ENCODE measurements around the gene IMMP2L.

The IMMP2L gene

DNA sequence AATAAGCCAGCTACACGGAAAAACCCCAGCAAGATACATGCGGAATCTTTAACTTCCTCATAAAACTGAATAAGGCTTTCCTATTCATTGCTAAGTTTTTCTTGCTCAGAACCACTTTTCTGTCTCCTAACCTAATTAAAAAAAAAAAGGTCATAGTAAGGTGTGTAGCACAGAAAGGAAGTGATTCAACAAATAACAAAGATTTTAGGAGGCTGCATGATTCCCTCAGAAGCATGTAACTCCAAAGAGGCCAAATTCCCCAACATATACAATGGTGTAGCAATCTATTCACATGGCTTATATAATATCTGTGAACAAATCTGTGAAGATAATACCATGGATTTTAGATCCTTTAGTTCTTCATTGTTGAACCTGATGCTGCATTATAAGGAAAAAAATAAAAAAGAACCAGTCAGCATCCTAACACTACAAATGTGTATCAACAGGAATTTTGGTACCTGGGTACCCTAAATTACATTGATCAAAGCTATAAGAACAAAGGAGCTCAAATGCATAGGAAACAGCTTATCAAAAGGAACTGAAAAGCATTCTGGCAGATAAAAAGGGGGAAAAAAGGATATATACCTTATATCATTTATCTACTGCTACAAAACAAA lies 63.8 kb downstream of the IMMP2L start:
- TF ChIP-seq SIN3A (IDR thresholded peaks at IDR 0.05; ENCODE audit: borderline replicate concordance, insufficient read depth, low read length) (no peak), POLR2AphosphoS5 (IDR thresholded peaks at IDR 0.05; ENCODE audit: low read depth, low read length) (no peak), FOXP2 (optimal IDR thresholded peaks at IDR 0.05; ENCODE audit: borderline replicate concordance, extremely low read depth, extremely low read length, insufficient read depth) (no peak), REST (IDR thresholded peaks at IDR 0.05; ENCODE audit: insufficient read depth in 1 of 2, low read depth in 2 of 2, low read length in 2 of 2) (no peak), TAF1 (IDR thresholded peaks at IDR 0.05; ENCODE audit: borderline replicate concordance, insufficient read depth, low read length) (no peak)

DNA sequence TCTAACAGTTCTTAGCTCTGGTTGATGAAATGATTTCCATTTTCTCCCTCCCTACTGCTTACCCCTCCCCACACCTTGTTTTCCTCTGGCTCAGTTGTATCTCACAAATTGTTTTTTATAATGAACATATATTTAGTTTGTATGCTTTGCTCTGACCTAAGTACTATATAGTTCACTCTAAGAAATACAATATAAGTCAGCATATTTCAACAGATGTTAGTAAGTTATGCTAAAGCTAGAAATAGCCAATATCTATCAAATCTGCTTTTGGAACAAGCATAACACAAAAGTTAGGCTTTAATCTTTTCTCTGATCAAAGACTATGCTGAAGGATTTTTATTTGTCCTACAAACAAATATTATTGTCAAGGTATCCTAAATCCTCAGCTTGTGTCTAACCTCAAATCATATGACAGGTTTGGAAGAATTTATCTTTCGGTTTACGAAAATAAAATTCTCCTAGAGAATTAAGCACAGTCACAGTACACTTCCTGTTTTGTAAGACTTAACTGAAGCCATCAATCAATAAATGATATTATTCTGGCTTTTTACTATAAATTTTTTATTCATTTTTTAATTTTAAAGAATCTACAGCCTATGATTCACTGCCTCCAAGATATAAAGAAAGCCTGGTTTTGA lies 67.0 kb downstream of the IMMP2L start:
- TF ChIP-seq TAF1 (IDR thresholded peaks at IDR 0.05; ENCODE audit: borderline replicate concordance, insufficient read depth, low read length), result no peak
- TF ChIP-seq FOXP2 (optimal IDR thresholded peaks at IDR 0.05; ENCODE audit: borderline replicate concordance, extremely low read depth, extremely low read length, insufficient read depth), result no peak
- TF ChIP-seq POLR2AphosphoS5 (IDR thresholded peaks at IDR 0.05; ENCODE audit: low read depth, low read length), result no peak
- TF ChIP-seq SIN3A (IDR thresholded peaks at IDR 0.05; ENCODE audit: borderline replicate concordance, insufficient read depth, low read length), result no peak
- TF ChIP-seq REST (IDR thresholded peaks at IDR 0.05; ENCODE audit: insufficient read depth in 1 of 2, low read depth in 2 of 2, low read length in 2 of 2), result no peak

GRCh38 chr7:111492234-111492633 lies 70.1 kb downstream of the IMMP2L start:
- TF ChIP-seq REST (IDR thresholded peaks at IDR 0.05; ENCODE audit: insufficient read depth in 1 of 2, low read depth in 2 of 2, low read length in 2 of 2), result no peak
- no peak for TF ChIP-seq TAF1 (IDR thresholded peaks at IDR 0.05; ENCODE audit: borderline replicate concordance, insufficient read depth, low read length)
- TF ChIP-seq POLR2AphosphoS5 (IDR thresholded peaks at IDR 0.05; ENCODE audit: low read depth, low read length), result no peak
- no peak for TF ChIP-seq FOXP2 (optimal IDR thresholded peaks at IDR 0.05; ENCODE audit: borderline replicate concordance, extremely low read depth, extremely low read length, insufficient read depth)
- TF ChIP-seq SIN3A (IDR thresholded peaks at IDR 0.05; ENCODE audit: borderline replicate concordance, insufficient read depth, low read length), result no peak

- TF ChIP-seq SIN3A (IDR thresholded peaks at IDR 0.05; ENCODE audit: borderline replicate concordance, insufficient read depth, low read length), result no peak
- no peak for TF ChIP-seq POLR2AphosphoS5 (IDR thresholded peaks at IDR 0.05; ENCODE audit: low read depth, low read length)
- TF ChIP-seq REST (IDR thresholded peaks at IDR 0.05; ENCODE audit: insufficient read depth in 1 of 2, low read depth in 2 of 2, low read length in 2 of 2), result no peak
- TF ChIP-seq TAF1 (IDR thresholded peaks at IDR 0.05; ENCODE audit: borderline replicate concordance, insufficient read depth, low read length), result no peak
- no peak for TF ChIP-seq FOXP2 (optimal IDR thresholded peaks at IDR 0.05; ENCODE audit: borderline replicate concordance, extremely low read depth, extremely low read length, insufficient read depth)
Measured at GRCh38 chr7:111486472-111487142, 75.7 kb downstream of the IMMP2L start.
